ENCODE measurements around the gene LPCAT1.

- TF ChIP-seq CTCF (IDR thresholded peaks at IDR 0.05) (no peak), POLR2A (IDR thresholded peaks at IDR 0.05) (peak in 1 of 4 donors; percentile 29)
Observed at GRCh38 chr5:1494780-1495524, 28.8 kb downstream of the LPCAT1 start.
